Kidney (tissue), 14 donors: Measurements from ENCODE around the gene USB1. TPM values are rescaled to one million over a fixed set of nuclear protein-coding genes. Genes with fewer than 3 reads are reported as not detected.

ENCODE experiments used
- DNase-seq, 5 donors: peaks; one replicate each; pipeline ENCODE4 v3.0.0-alpha.2; 2013 to 2020
- FAIRE-seq: peaks from 2 replicates; lab custom pipeline; 2012; peaks lifted over from hg19 to GRCh38; lab: Jason Lieb, UNC
- H3K27ac ChIP-seq, 2 donors: one replicate each; pipeline ENCODE4 v1.7.0; 2013; ENCODE audit warnings: low read depth in 2 of 2, low read length in 2 of 2, inconsistent platforms in 1 of 2
- H3K27me3 ChIP-seq: one replicate; pipeline ENCODE4 v1.7.1; 2013; ENCODE audit warnings: low read length, inconsistent platforms; ENCODE audit not compliant: control insufficient read depth, insufficient read depth
- H3K36me3 ChIP-seq, 3 donors: one replicate each; pipeline versions ENCODE4 v1.7.0 to v1.7.1; 2013; ENCODE audit warnings: low read length in 3 of 3, control low read depth in 1 of 3, inconsistent platforms in 1 of 3; ENCODE audit not compliant: insufficient read depth in 3 of 3, control insufficient read depth in 2 of 3
- H3K4me1 ChIP-seq, 3 donors: one replicate each; pipeline versions ENCODE4 v1.7.0 to v1.7.1; 2013; ENCODE audit warnings: low read length in 3 of 3, inconsistent platforms in 1 of 3, low read depth in 1 of 3; ENCODE audit not compliant: control insufficient read depth in 2 of 3, insufficient read depth in 2 of 3
- H3K4me3 ChIP-seq, 3 donors: one replicate each; pipeline versions ENCODE4 v1.7.0 to v1.8.1; 2013; ENCODE audit warnings: low read length in 3 of 3, control low read depth in 1 of 3, inconsistent platforms in 1 of 3
- H3K9ac ChIP-seq, 3 donors: one replicate each; pipeline versions ENCODE4 v1.7.0 to v1.7.1; 2013; ENCODE audit warnings: low read length in 3 of 3, control low read depth in 1 of 3, inconsistent platforms in 1 of 3
- H3K9me3 ChIP-seq, 3 donors: one replicate each; pipeline versions ENCODE4 v1.7.0 to v1.7.1; 2013; ENCODE audit warnings: low read length in 3 of 3, control low read depth in 1 of 3, inconsistent platforms in 1 of 3; ENCODE audit not compliant: control insufficient read depth in 2 of 3, insufficient read depth in 1 of 3
- CTCF ChIP-seq: IDR thresholded peaks from 3 replicates; pipeline ENCODE4 v1.5.1; 2012; ENCODE audit warnings: mild to moderate bottlenecking, moderate library complexity, borderline replicate concordance; ENCODE audit not compliant: insufficient read depth; ENCODE audit errors: extremely low read depth
- intact Hi-C: fragments of 100-400 bp; cut with DNase I; formaldehyde crosslinking; loops from one replicate; pipeline ENCODE4 v1.11.1; 2022
- polyA plus RNA-seq: library from polyadenylated mRNA; stranded (reverse); fragments of 350-450 nt; fragmentation: Illumina TruSeq; extraction: RNeasy Lipid Tissue Mini Kit (QIAGEN cat#74804); gene quantifications from one replicate; pipeline ENCODE4 v1.2.3, GENCODE V29; 2014; ENCODE audit warnings: low read depth, low replicate concordance; ENCODE audit not compliant: insufficient read depth
- total RNA-seq: library from RNA; stranded (reverse); fragmentation: NEBNext Ultra II Directional; extraction: Animal tissue kit (Norgen Biotek cat#: 25700); gene quantifications from one replicate; pipeline ENCODE4 v1.2.1, GENCODE V29; 2021
- donor health status: control.
- donor health status: control.
- donor health status: control.
- donor health status: control.
- donor health status: control.
- donor health status: DM: yes; HTN: yes; CAD: no.
- donor health status: Normal renal cell carcinoma (clear cell type).

USB1 gene
- total and polyA plus RNA-seq, 2 donors from 2014 or later: 18.3 to 32.8 TPM

GRCh38 chr16:58019866-58020538, 18.8 kb downstream of the USB1 start:
- Histone ChIP-seq H3K9ac (no peak overlapping the region), H3K9me3 (no peaks in the 10 kb centered on the region), H3K4me1 (peaks cover 3 to 11% (median 5%) of the 10 kb centered on the region in 3 donors), H3K27me3 (no peaks in the 10 kb centered on the region), H3K27ac (no peak overlapping the region), H3K4me3 (no peak overlapping the region), H3K36me3 (no peaks in the 10 kb centered on the region)
- no peak for TF ChIP-seq CTCF
- DNase-seq (peak in 2 of 5 donors; percentile 26 to 27), FAIRE-seq (no peak)
- intact Hi-C loops: loop anchor here (10.0 kb wide), 1 partner anchor 105 kb away; the partner anchor contains the start of gene CFAP20

- Histone ChIP-seq H3K27ac (no peak overlapping the region), H3K9me3 (no peaks in the 10 kb centered on the region), H3K9ac (no peak overlapping the region), H3K36me3 (no peaks in the 10 kb centered on the region), H3K4me1 (peaks cover 3 to 11% (median 5%) of the 10 kb centered on the region in 3 donors), H3K4me3 (no peak overlapping the region), H3K27me3 (no peaks in the 10 kb centered on the region)
- TF ChIP-seq CTCF: peak; percentile 72
- intact Hi-C loops: loop anchor here (10.0 kb wide), 1 partner anchor 104 kb away; the partner anchor contains the start of gene CFAP20
- peak; percentile 53 to 84 (median 67) for DNase-seq
- no peak for FAIRE-seq
These were observed 19.7 kb downstream of the USB1 start for GRCh38 chr16:58020628-58021521.

GRCh38 chr16:58021661-58022551, 20.7 kb downstream of the USB1 start:
- H3K27ac ChIP-seq: no peak overlapping the region

More at GRCh38 chr16:58021661-58022551, 20.7 kb downstream of the USB1 start:
- H3K27me3 ChIP-seq: no peaks in the 10 kb centered on the region
- FAIRE-seq (no peak), DNase-seq (peak in 1 of 5 donors; percentile 66)
- H3K4me3 ChIP-seq: no peak overlapping the region
- H3K36me3 ChIP-seq: no peaks in the 10 kb centered on the region
- no peaks in the 10 kb centered on the region for H3K9me3 ChIP-seq
- no peak for TF ChIP-seq CTCF
- peaks cover 3 to 11% (median 5%) of the 10 kb centered on the region in 3 donors for H3K4me1 ChIP-seq
- intact Hi-C loops: loop anchor here (10.0 kb wide), 1 partner anchor 103 kb away; the partner anchor contains the start of gene CFAP20
- H3K9ac ChIP-seq: no peak overlapping the region
